Neuronal stem cell (in vitro differentiated cells): ENCODE results near the gene RANBP1.

ENCODE experiments used
- DNase-seq: peaks from one replicate; pipeline ENCODE4 v3.0.0-alpha.2; 2013; ENCODE audit warnings: low spot score
- H2AFZ ChIP-seq: one replicate; pipeline ENCODE4 v1.6.1; 2013; ENCODE audit warnings: mild to moderate bottlenecking, low read length, inconsistent platforms
- H2AK5ac ChIP-seq: 2 replicates; pipeline ENCODE4 v1.6.1; 2013; ENCODE audit warnings: low read depth, mild to moderate bottlenecking, inconsistent platforms, low read length, moderate library complexity, mixed read lengths
- H2BK120ac ChIP-seq: 2 replicates; pipeline ENCODE4 v1.6.1; 2013; ENCODE audit warnings: low read depth, mild to moderate bottlenecking, inconsistent platforms, low read length, moderate library complexity, mixed read lengths
- H2BK12ac ChIP-seq: one replicate; pipeline ENCODE4 v1.6.1; 2013; ENCODE audit warnings: low read length, inconsistent platforms
- H2BK15ac ChIP-seq: 2 replicates; pipeline ENCODE4 v1.6.1; 2013; ENCODE audit warnings: mild to moderate bottlenecking, low read length, inconsistent platforms, mixed read lengths
- H2BK5ac ChIP-seq: one replicate; pipeline ENCODE4 v1.6.1; 2013; ENCODE audit warnings: inconsistent platforms, mild to moderate bottlenecking, low read length, moderate library complexity
- H3K14ac ChIP-seq: one replicate; pipeline ENCODE4 v1.6.1; 2013; ENCODE audit warnings: low read length, inconsistent platforms
- H3K18ac ChIP-seq: 2 replicates; pipeline ENCODE4 v1.6.1; 2013; ENCODE audit warnings: low read length, inconsistent platforms
- H3K23ac ChIP-seq: 2 replicates; pipeline ENCODE4 v1.6.1; 2013; ENCODE audit warnings: low read depth, mild to moderate bottlenecking, mixed read lengths, low read length, inconsistent platforms; ENCODE audit not compliant: poor library complexity
- H3K27ac ChIP-seq: replicated peaks from 3 replicates; pipeline ENCODE4 v1.5.1; 2013; ENCODE audit warnings: low read length, inconsistent platforms
- H3K27me3 ChIP-seq, 3 experiments: 2 replicates each; pipeline ENCODE4 v1.6.1; 2013; ENCODE audit warnings: low read length in 3 of 3, mild to moderate bottlenecking in 2 of 3, inconsistent platforms in 1 of 3, low read depth in 1 of 3, mixed read lengths in 1 of 3, moderate library complexity in 1 of 3; ENCODE audit not compliant: control insufficient read depth in 3 of 3, insufficient read depth in 3 of 3
- H3K36me3 ChIP-seq, 2 donors: replicated peaks in 1 of 2; 2 replicates each; pipeline ENCODE4 v1.6.1; 2013; ENCODE audit warnings: low read length in 2 of 2; ENCODE audit not compliant: control insufficient read depth in 2 of 2, insufficient read depth in 2 of 2
- H3K4ac ChIP-seq: 2 replicates; pipeline ENCODE4 v1.6.1; 2013; ENCODE audit warnings: inconsistent platforms, mild to moderate bottlenecking, low read length, moderate library complexity
- H3K4me1 ChIP-seq, 2 donors: 1 replicate in 1 of 2; 2 replicates in 1 of 2; pipeline ENCODE4 v1.6.1; 2013; ENCODE audit warnings: low read length in 2 of 2, low read depth in 1 of 2; ENCODE audit not compliant: control insufficient read depth in 2 of 2, insufficient read depth in 1 of 2
- H3K4me2 ChIP-seq: one replicate; pipeline ENCODE4 v1.6.1; 2013; ENCODE audit warnings: mild to moderate bottlenecking, low read length, inconsistent platforms; ENCODE audit not compliant: insufficient read depth, poor library complexity, severe bottlenecking
- H3K4me3 ChIP-seq, 2 donors: 2 replicates each; pipeline ENCODE4 v1.5.1; 2013; ENCODE audit warnings: low read length in 2 of 2, mild to moderate bottlenecking in 2 of 2, inconsistent platforms in 1 of 2, moderate library complexity in 1 of 2
- H3K79me1 ChIP-seq: one replicate; pipeline ENCODE4 v1.6.1; 2013; ENCODE audit warnings: low read depth, mild to moderate bottlenecking, inconsistent platforms, low read length, moderate library complexity
- H3K9ac ChIP-seq: one replicate; pipeline ENCODE4 v1.6.1; 2013; ENCODE audit warnings: mild to moderate bottlenecking, low read depth, low read length, inconsistent platforms; ENCODE audit not compliant: poor library complexity
- H3K9me3 ChIP-seq, 2 donors: replicated peaks in 1 of 2; 2 replicates each; pipeline versions ENCODE3 to v1.6.1; 2013; ENCODE audit warnings: low read length in 2 of 2, mild to moderate bottlenecking in 2 of 2, inconsistent platforms in 1 of 2, low read depth in 1 of 2, mixed read lengths in 1 of 2, moderate library complexity in 1 of 2; ENCODE audit not compliant: control insufficient read depth in 2 of 2, insufficient read depth in 1 of 2
- H4K8ac ChIP-seq: one replicate; pipeline ENCODE4 v1.6.1; 2013; ENCODE audit warnings: low read depth, mild to moderate bottlenecking, inconsistent platforms, low read length, moderate library complexity
- H4K91ac ChIP-seq: one replicate; pipeline ENCODE4 v1.6.1; 2013; ENCODE audit warnings: low read length, low read depth, mild to moderate bottlenecking, inconsistent platforms; ENCODE audit not compliant: poor library complexity
- WGBS, 2 donors: extraction: QIAGEN DNeasy Blood & Tissue Kit; methylation state at CpG; one replicate each; pipeline ENCODE4 v1.1.7; 2013; ENCODE audit warnings: missing lambda C conversion rate in 2 of 2, mixed read lengths in 1 of 2; ENCODE audit not compliant: insufficient read length in 2 of 2, insufficient replicate concordance in 1 of 2; ENCODE audit errors: extremely low coverage in 2 of 2; 5-methylcytosine and 5-hydroxymethylcytosine counted together

RANBP1 gene

DNA sequence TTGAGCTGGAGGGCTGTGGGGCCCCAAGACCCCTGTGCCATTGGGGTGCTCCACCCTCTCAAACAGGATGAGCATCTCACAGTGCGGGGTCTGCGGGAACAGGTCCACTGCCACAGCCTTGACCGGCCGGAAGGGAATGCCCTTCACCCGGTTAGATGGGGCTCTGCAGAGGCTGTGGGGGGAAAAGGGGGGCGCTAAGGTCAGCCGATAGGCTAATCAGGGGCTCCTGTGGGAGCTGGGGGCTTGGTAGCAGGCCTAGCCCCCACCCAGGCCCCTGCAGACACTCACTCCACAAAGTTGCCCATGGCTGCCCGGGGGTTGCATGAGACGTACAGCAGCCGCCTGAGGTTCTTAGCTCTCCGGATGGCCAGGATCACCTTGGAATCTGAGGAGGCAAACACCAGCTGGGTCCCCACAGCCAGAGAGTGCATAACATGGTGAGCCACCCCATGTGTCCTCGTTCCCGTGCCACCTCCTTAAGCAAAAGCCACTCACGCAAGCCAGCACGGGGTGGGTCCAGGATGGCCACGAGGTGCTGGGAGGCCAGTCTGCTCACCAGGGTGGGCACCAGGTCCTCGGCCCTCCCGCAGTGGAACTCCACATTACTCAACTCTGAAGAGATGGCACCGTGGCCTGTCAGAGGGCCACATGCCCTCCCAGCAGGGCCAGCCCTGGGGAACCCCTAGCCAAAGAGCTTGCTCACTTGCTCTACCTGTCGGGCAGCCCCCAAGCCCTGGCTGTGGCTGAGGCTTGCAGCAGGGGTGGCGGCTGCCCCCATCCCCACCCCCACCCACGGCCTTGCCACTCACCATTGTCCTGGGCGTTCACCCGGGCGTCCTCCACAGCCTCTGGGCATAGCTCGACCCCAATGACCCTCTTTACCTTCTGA, 3.0 kb upstream of the RANBP1 start:
- no peak overlapping the region for H2BK15ac ChIP-seq

DNA sequence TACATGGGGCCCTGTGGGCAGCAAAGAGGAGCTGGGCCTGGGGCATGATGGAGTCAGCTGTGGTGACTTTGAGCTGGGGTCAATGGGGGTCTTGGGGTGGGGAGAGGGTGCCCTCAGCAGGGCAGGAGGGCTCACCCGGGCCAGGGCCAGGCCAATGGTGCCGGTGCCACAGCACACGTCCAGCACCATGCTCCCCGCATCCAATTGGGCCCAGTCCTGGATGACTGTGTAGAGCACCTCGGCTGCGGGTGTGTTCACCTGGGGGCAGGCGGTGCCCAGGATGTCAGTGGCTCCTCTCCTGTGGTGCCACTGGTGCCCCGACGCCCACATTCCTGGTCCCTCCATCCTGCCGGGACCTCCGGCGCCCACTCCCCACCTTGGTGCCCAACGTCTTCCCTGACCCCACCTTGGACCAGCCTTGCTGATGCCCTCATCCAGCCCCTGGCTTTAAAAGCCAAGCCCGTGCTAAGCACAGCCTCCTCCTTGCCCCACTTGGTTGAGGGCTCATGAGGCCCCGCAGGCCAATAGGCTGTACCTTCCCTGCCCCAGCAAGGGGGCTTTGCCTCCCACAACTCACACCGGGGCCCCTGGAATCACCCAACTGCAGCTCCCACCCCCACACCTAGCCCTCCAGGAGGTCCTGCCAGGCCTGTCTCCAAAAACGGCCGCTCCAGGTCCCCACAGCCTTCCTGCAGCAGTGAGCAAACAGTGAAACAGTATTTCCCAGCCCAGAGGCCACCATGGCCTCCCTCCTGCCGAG, 2.2 kb upstream of the RANBP1 start:
- peaks cover 29% of the 10 kb centered on the region for H3K79me1 ChIP-seq
- no peak overlapping the region for H4K91ac ChIP-seq
- no peak overlapping the region for H3K4me3 ChIP-seq
- H2AK5ac ChIP-seq = no peak overlapping the region
- no peak overlapping the region for H2BK5ac ChIP-seq
- no peak overlapping the region for H3K14ac ChIP-seq
- H3K4ac ChIP-seq = no peak overlapping the region
- H2BK15ac ChIP-seq = no peak overlapping the region
- no peak overlapping the region for H2BK12ac ChIP-seq
- WGBS, 2 donors = no CpG with 5 or more reads among the region's 19 CpGs
- no peak overlapping the region for H3K4me2 ChIP-seq
- peaks cover 4 to 7% of the 10 kb centered on the region in 2 donors for H3K4me1 ChIP-seq
- H3K9me3 ChIP-seq = no peaks in the 10 kb centered on the region
- no peak overlapping the region for H2BK120ac ChIP-seq
- DNase-seq = no peak
- peak overlapping the region; percentile 17 for H4K8ac ChIP-seq
- H3K23ac ChIP-seq = peak overlapping the region; percentile 83
- no peak overlapping the region for H2AFZ ChIP-seq
- H3K36me3 ChIP-seq = peaks cover 66 to 78% of the 10 kb centered on the region in 2 donors
- no peaks in the 10 kb centered on the region for H3K27me3 ChIP-seq
- H3K9ac ChIP-seq = peak overlapping the region; percentile 44
- peak overlapping the region; percentile 28 for H3K18ac ChIP-seq
- H3K27ac ChIP-seq = no peak overlapping the region

More for the DNA sequence above, 3.0 kb upstream of the RANBP1 start:
- peak overlapping the region; percentile 24 for H3K27ac ChIP-seq
- WGBS, 2 donors = no CpG with 5 or more reads among the region's 26 CpGs
- H3K4me3 ChIP-seq = no peak overlapping the region
- no peak overlapping the region for H2BK120ac ChIP-seq
- no peak for DNase-seq
- peak overlapping the region; percentile 25 for H3K14ac ChIP-seq
- no peak overlapping the region for H3K18ac ChIP-seq
- H3K9me3 ChIP-seq = no peaks in the 10 kb centered on the region
- H3K9ac ChIP-seq = no peak overlapping the region
- peak overlapping the region; percentile 13 for H2AK5ac ChIP-seq
- no peak overlapping the region for H2BK5ac ChIP-seq
- H2BK12ac ChIP-seq = no peak overlapping the region
- H3K27me3 ChIP-seq = no peaks in the 10 kb centered on the region
- H4K8ac ChIP-seq = no peak overlapping the region
- peaks cover 35% of the 10 kb centered on the region for H3K79me1 ChIP-seq
- no peak overlapping the region for H4K91ac ChIP-seq
- peak overlapping the region; percentile 83 for H3K23ac ChIP-seq
- no peak overlapping the region for H3K4ac ChIP-seq
- peaks cover 3 to 4% of the 10 kb centered on the region in 2 donors for H3K4me1 ChIP-seq
- H2AFZ ChIP-seq = no peak overlapping the region
- H3K36me3 ChIP-seq = peaks cover 72 to 83% of the 10 kb centered on the region in 2 donors
- H3K4me2 ChIP-seq = no peak overlapping the region

DNA sequence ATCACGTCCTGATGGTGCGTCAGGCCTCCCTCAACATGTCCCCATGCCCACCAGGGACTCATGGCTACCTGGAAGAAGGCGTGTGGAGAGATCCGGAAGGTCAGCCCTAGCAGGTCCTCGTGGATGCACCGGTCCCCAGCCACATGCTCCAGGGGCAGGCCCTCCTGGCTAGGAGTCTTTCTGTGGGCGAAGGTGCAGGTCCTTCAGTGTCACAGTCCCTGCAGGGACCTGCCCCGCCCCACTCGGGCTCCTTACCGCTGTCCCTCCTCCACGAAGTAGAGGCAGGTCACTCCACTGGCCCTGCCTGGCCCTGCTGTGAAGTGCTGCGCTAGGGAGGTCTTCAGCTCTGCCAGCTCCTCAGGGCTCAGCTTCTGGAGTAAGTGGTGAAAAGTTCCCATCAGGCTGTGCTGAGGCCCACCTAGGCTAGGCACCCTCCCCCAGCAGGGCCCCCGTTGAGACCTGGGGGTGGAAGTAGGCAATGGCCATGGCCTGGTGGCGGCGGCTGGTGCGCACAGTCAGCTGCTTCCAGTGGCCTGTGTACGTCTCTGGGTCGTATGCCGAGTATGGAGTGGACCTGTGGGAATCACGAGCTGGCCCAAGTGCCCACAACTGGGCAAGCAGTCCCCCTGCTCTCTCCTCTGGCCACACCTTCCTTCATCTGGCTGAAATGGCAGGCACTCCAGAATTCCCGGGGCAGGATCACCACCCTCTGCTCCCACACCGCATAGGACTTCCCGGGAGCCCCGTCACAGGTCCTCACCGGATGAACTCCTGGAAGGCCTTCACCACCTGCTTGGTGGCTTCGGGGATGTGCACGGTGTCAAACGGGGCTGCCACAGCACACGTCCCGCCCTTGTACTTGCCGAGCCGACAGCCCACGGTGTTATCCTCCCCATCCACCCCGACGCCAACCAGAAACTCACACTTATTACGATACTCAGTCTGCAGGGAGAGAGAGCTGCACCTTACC, 1.1 kb upstream of the RANBP1 start:
- no peak overlapping the region for H3K27ac ChIP-seq
- no peak overlapping the region for H3K4me2 ChIP-seq
- peak overlapping the region; percentile 75 for H2BK5ac ChIP-seq
- no peak overlapping the region for H4K91ac ChIP-seq
- H4K8ac ChIP-seq = no peak overlapping the region
- peak overlapping the region; percentile 46 for H2BK12ac ChIP-seq
- peaks cover 8 to 10% of the 10 kb centered on the region in 2 donors for H3K4me1 ChIP-seq
- H3K4ac ChIP-seq = no peak overlapping the region
- H3K27me3 ChIP-seq = no peaks in the 10 kb centered on the region
- H3K4me3 ChIP-seq = peak overlapping the region in 1 of 2 donors; percentile 91
- H3K14ac ChIP-seq = no peak overlapping the region
- H2AK5ac ChIP-seq = no peak overlapping the region
- no CpG with 5 or more reads among the region's 36 CpGs for WGBS, 2 donors
- peak overlapping the region; percentile 83 for H3K23ac ChIP-seq
- H2BK120ac ChIP-seq = no peak overlapping the region
- no peak overlapping the region for H2BK15ac ChIP-seq
- peaks cover 31% of the 10 kb centered on the region for H3K79me1 ChIP-seq
- no peak overlapping the region for H3K9ac ChIP-seq
- no peaks in the 10 kb centered on the region for H3K9me3 ChIP-seq
- no peak for DNase-seq
- no peak overlapping the region for H3K18ac ChIP-seq
- H2AFZ ChIP-seq = no peak overlapping the region
- peaks cover 59 to 78% of the 10 kb centered on the region in 2 donors for H3K36me3 ChIP-seq
